CD8-positive, alpha-beta memory T cell (primary cell): Measurements from ENCODE around the gene ACTR1A. TPM values are rescaled to one million over a fixed set of nuclear protein-coding genes. Genes with fewer than 3 reads are reported as not detected.
A peak's percentile ranks its signal among the peaks of the same experiment; 100 is the strongest.

Source experiments
- CTCF ChIA-PET: fragments of 350-600 bp; sonication (Branson Sonifier 250); formaldehyde crosslinking; loops from one replicate; lab custom pipeline; 2021; ENCODE audit warnings: antibody characterized with exemption; lab: Charles Lee
- POLR2A ChIA-PET: fragments of 350-600 bp; sonication (Branson Sonifier 250); formaldehyde crosslinking; loops from one replicate; lab custom pipeline; 2021; ENCODE audit warnings: antibody characterized with exemption; lab: Charles Lee
- DNase-seq, 5 donors: peaks; one replicate each; pipeline versions ENCODE4 v3.0.0 to v3.0.0-alpha.2; 2020 to 2022; ENCODE audit warnings: mixed read lengths in 1 of 5
- H3K27ac ChIP-seq: one replicate; pipeline ENCODE4 v1.7.0; 2013; ENCODE audit warnings: low read depth, mild to moderate bottlenecking, low read length, moderate library complexity
- H3K27me3 ChIP-seq: 2 replicates; pipeline ENCODE4 v1.7.0; 2013; ENCODE audit warnings: low read length, mild to moderate bottlenecking; ENCODE audit not compliant: insufficient read depth, poor library complexity, severe bottlenecking
- H3K36me3 ChIP-seq: 2 replicates; pipeline ENCODE4 v1.7.0; 2013; ENCODE audit warnings: mild to moderate bottlenecking, low read length, moderate library complexity; ENCODE audit not compliant: insufficient read depth
- H3K4me1 ChIP-seq: 2 replicates; pipeline ENCODE4 v1.7.0; 2013; ENCODE audit warnings: mild to moderate bottlenecking, low read length, moderate library complexity; ENCODE audit not compliant: insufficient read depth
- H3K4me3 ChIP-seq: 2 replicates; pipeline ENCODE4 v1.7.0; 2013; ENCODE audit warnings: mild to moderate bottlenecking, low read length
- H3K9me3 ChIP-seq: 2 replicates; pipeline ENCODE4 v1.7.0; 2013; ENCODE audit warnings: mild to moderate bottlenecking, low read length
- H3K27ac Mint-ChIP-seq, 8 donors: one replicate each; pipeline ENCODE4 v1.8.0; 2020 to 2021; ENCODE audit warnings: mixed read lengths in 8 of 8, mild to moderate bottlenecking in 6 of 8, inconsistent platforms in 3 of 8, moderate library complexity in 3 of 8
- H3K27me3 Mint-ChIP-seq, 2 donors: one replicate each; pipeline ENCODE4 v1.8.0; 2020 to 2021; ENCODE audit warnings: mixed read lengths in 2 of 2, mild to moderate bottlenecking in 1 of 2, moderate library complexity in 1 of 2
- H3K36me3 Mint-ChIP-seq, 3 donors: one replicate each; pipeline ENCODE4 v1.8.0; 2020 to 2021; ENCODE audit warnings: mixed read lengths in 3 of 3, inconsistent platforms in 1 of 3, mild to moderate bottlenecking in 1 of 3
- H3K4me1 Mint-ChIP-seq, 3 donors: one replicate each; pipeline ENCODE4 v1.8.0; 2020 to 2021; ENCODE audit warnings: mixed read lengths in 3 of 3, inconsistent platforms in 1 of 3, mild to moderate bottlenecking in 1 of 3
- H3K4me3 Mint-ChIP-seq, 7 donors: one replicate each; pipeline ENCODE4 v1.8.0; 2020 to 2021; ENCODE audit warnings: mixed read lengths in 7 of 7, mild to moderate bottlenecking in 6 of 7, moderate library complexity in 4 of 7, inconsistent platforms in 2 of 7
- H3K9me3 Mint-ChIP-seq, 5 donors: one replicate each; pipeline ENCODE4 v1.8.0; 2020 to 2022; ENCODE audit warnings: mixed read lengths in 5 of 5, mild to moderate bottlenecking in 3 of 5, moderate library complexity in 2 of 5, inconsistent platforms in 1 of 5
- polyA plus RNA-seq: library from polyadenylated mRNA; unstranded; fragments of 300-500 nt; fragmentation: Illumina TruSeq; gene quantifications from one replicate; pipeline ENCODE4 v1.2.3, GENCODE V29; 2021
- total RNA-seq, 2 experiments: library from RNA; stranded (reverse); gene quantifications; one replicate each; pipeline ENCODE4 v1.2.3, GENCODE V29; 2021

ACTR1A gene
- total and polyA plus RNA-seq, 3 experiments from 2014 or later: 76.4 to 80.4 (median 79.6) TPM

DNA sequence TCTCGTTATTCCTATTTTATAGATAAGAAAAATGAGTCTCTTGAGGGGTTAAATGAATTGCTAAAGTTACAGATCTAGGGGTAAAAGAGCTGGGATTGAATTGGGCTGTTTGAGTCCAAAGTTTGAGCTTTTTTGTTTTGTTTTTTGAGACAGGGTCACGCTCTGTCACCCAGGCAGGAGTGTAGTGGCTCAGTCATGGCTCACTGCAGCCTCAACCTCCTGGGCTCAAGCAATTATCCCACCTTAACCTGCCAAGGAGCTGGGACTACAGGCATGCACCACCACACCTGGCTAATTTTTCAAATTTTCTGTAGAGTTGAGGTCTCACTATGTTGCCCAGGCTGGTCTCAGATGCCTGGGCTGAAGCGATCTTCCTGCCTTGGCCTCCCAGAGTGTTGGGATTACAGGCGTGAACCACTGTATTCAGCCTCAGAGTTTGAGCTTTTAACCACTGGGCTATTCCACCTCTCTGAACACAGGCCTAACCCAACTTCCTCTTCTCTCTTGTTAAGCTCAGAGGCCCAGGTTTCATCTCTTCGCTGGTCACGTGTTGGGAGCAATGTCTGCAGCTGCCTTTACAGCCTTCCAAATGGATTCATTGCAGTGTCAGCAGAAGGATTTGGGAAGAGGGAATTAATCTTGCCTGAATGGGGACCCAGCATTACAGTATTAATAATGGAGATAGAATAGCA lies 9.2 kb upstream of the ACTR1A start:
- CTCF ChIA-PET: interaction anchor here (1.0 to 2.0 kb wide), 2 partner anchors 91 to 108 kb away, joined by 3 to 5 read pairs; partner anchors contain the start of gene FBXL15
- no peak for DNase-seq
- peaks cover 0 to 71% (median 8%) of the 10 kb centered on the region in 3 donors for H3K36me3 Mint-ChIP-seq
- Histone ChIP-seq H3K9me3 (no peaks in the 10 kb centered on the region), H3K36me3 (peaks cover 13% of the 10 kb centered on the region), H3K4me3 (no peak overlapping the region), H3K27me3 (no peaks in the 10 kb centered on the region), H3K4me1 (peaks cover 5% of the 10 kb centered on the region), H3K27ac (no peak overlapping the region)
- H3K27ac Mint-ChIP-seq: peak overlapping the region in 4 of 8 donors; percentile 2 to 55 (median 12)
- no peaks in the 10 kb centered on the region for H3K27me3 Mint-ChIP-seq
- H3K9me3 Mint-ChIP-seq: no peaks in the 10 kb centered on the region
- peak overlapping the region in 1 of 7 donors; percentile 57 for H3K4me3 Mint-ChIP-seq
- H3K4me1 Mint-ChIP-seq: peaks cover 14 to 32% (median 32%) of the 10 kb centered on the region in 3 donors
- POLR2A ChIA-PET: no interaction called here

DNA sequence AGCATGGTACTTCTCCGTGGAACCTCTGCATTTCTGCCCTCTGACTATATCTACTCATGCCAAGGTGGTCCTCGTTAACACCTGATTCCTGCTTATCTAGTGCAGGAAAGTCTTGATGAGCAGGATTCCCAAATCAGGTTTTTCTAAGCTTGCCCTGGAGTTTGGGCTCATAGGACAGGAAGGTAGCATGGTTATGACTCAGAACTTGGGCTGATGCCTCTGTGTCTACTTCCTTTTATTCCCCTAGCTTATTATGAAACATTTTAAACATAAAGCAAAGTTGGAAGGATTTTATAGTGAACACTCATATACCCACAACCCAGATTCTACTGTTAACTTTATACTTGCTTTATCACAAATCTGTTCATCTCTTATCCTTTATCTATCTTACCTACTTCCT lies 6.9 kb upstream of the ACTR1A start:
- peaks cover 17% of the 10 kb centered on the region for H3K4me1 ChIP-seq
- peak overlapping the region in 1 of 8 donors; percentile 29 for H3K27ac Mint-ChIP-seq
- no peak overlapping the region for H3K4me3 ChIP-seq
- peaks cover 0 to 70% (median 8%) of the 10 kb centered on the region in 3 donors for H3K36me3 Mint-ChIP-seq
- H3K9me3 Mint-ChIP-seq: no peaks in the 10 kb centered on the region
- ChIA-PET POLR2A (no interaction called here), CTCF (interaction anchor here (1.2 to 1.6 kb wide), 2 partner anchors 14 to 74 kb away, joined by 3 read pairs; no protein-coding TSS in a partner anchor)
- no peaks in the 10 kb centered on the region for H3K27me3 Mint-ChIP-seq
- H3K9me3 ChIP-seq: no peaks in the 10 kb centered on the region
- H3K27me3 ChIP-seq: no peaks in the 10 kb centered on the region
- peaks cover 13% of the 10 kb centered on the region for H3K36me3 ChIP-seq
- no peak overlapping the region for H3K27ac ChIP-seq
- peaks cover 25 to 55% (median 49%) of the 10 kb centered on the region in 3 donors for H3K4me1 Mint-ChIP-seq
- peak overlapping the region in 1 of 7 donors; percentile 54 for H3K4me3 Mint-ChIP-seq
- DNase-seq: no peak

DNA sequence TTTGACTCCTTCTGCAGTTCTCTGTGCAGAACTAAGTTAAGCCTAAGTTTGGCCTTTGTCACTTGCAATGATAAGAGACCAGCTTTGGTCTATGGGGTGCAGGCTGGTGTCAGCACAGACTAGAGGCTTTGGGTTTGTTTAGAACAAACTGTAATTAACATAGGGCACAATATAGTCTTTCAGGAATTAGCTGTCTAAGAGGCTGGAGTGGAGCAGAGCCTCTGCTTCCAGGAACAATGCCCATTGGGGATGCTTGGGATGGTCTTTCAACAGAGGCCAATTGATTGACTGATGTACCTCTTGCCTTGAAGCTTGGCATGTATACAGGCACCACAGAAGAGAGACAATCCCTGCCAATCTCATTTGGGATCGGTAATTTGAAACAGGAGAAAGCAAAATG lies 6.0 kb upstream of the ACTR1A start:
- Histone ChIP-seq H3K4me3 (no peak overlapping the region), H3K4me1 (peaks cover 19% of the 10 kb centered on the region), H3K9me3 (no peaks in the 10 kb centered on the region), H3K27ac (no peak overlapping the region), H3K27me3 (no peaks in the 10 kb centered on the region), H3K36me3 (peaks cover 13% of the 10 kb centered on the region)
- ChIA-PET CTCF (interaction anchor here (0.6 to 1.2 kb wide), 2 partner anchors 15 to 336 kb away, joined by 3 to 5 read pairs; no protein-coding TSS in a partner anchor), POLR2A (no interaction called here)
- Mint-ChIP-seq H3K9me3 (no peaks in the 10 kb centered on the region), H3K36me3 (peaks cover 0 to 63% (median 5%) of the 10 kb centered on the region in 3 donors), H3K27me3 (no peaks in the 10 kb centered on the region), H3K4me3 (peak overlapping the region in 1 of 7 donors; percentile 67), H3K27ac (peak overlapping the region in 2 of 8 donors; percentile 76 to 77), H3K4me1 (peaks cover 23 to 58% (median 50%) of the 10 kb centered on the region in 3 donors)
- DNase-seq: no peak

DNA sequence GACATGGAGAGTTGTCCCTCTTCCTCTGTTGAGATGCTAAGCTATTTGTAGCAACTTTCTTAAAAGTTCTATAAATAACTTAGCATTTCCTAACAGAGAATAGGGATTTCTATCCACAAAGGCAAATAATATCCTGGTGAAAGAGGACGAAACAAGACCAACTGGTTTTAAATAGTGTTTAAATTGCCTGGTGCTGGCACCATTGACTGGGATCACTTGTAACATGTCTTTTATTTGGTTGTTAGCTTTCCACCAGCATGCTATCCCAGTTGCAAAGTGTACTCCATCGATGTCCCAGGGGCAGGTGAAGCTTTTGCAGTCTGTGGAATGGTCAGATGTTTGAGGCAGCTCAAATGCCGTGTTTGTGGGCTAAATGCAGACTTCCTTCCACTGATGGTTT lies 5.0 kb upstream of the ACTR1A start:
- Mint-ChIP-seq H3K36me3 (peaks cover 0 to 53% (median 2%) of the 10 kb centered on the region in 3 donors), H3K4me1 (peaks cover 23 to 58% (median 50%) of the 10 kb centered on the region in 3 donors), H3K27me3 (no peaks in the 10 kb centered on the region), H3K4me3 (peak overlapping the region in 1 of 7 donors; percentile 67), H3K9me3 (no peaks in the 10 kb centered on the region), H3K27ac (no peak overlapping the region)
- H3K4me1 ChIP-seq: peaks cover 26% of the 10 kb centered on the region
- CTCF ChIA-PET: no interaction called here
- H3K27me3 ChIP-seq: no peaks in the 10 kb centered on the region
- no peaks in the 10 kb centered on the region for H3K9me3 ChIP-seq
- POLR2A ChIA-PET: no interaction called here
- H3K27ac ChIP-seq: no peak overlapping the region
- H3K4me3 ChIP-seq: no peak overlapping the region
- H3K36me3 ChIP-seq: peaks cover 10% of the 10 kb centered on the region
- DNase-seq: no peak

DNA sequence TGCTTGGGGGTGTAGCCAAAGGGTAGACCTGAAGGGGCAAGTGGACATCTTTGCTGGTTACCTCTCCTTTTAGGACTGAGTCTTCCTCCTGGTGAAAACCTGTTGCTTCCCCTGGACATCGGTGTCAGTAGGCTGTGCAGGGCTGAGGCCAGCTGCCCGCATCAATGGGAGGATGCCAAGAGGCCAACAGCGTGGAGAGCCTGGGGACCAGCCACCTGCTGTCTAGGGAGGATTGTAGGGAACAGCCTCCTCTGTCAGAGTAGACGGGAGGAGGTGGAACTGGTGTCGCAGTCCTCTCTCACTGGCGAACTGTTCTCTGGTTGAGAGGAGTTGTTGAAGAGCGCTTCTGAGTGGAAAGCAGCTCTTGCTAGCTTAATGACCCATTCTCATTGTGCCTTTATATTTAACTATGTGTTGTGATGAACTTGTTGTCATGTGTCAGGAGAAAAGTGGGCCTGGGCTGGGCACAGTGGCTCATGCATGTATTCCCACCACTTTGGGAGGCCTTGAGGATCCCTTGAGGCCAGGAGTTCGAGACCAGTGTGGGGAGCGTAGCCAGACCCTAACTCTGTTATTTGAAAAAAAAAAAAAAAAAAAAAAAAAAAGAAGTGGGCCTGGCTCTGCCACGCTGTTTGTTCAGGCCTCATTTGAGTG lies 3.1 kb upstream of the ACTR1A start:
- Histone ChIP-seq H3K4me3 (no peak overlapping the region), H3K4me1 (peaks cover 30% of the 10 kb centered on the region)

DNA sequence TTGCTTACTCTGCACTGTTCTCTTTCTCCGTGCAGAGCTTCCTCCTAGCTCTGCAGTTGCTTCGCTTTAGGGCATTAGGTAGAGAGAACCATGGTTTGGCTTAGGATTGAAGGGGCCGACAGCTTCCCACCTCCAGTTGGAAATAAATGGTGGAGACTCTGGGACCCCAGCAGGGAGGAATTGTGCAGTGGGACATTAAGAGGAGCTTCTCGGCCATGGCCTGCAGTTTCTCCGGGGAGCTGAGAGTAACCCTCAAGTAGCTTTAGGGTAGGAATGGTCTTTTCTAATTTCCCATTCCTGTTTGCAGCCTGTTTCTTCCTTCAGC lies 2.4 kb upstream of the ACTR1A start:
- Histone ChIP-seq H3K27ac (no peak overlapping the region), H3K9me3 (no peaks in the 10 kb centered on the region), H3K4me1 (peaks cover 31% of the 10 kb centered on the region), H3K27me3 (no peaks in the 10 kb centered on the region), H3K36me3 (peaks cover 6% of the 10 kb centered on the region), H3K4me3 (peak overlapping the region; percentile 96)
- ChIA-PET POLR2A (interaction anchor here (1.1 to 2.0 kb wide), 3 partner anchors 54 to 141 kb away, joined by 3 to 10 read pairs (median 4); no protein-coding TSS in a partner anchor), CTCF (interaction anchor here (0.7 to 4.0 kb wide), 7 partner anchors 11 to 169 kb away, joined by 3 to 27 read pairs (median 5); partner anchors contain the start of gene NFKB2)
- H3K9me3 Mint-ChIP-seq: no peaks in the 10 kb centered on the region
- DNase-seq: peak in 1 of 5 donors; percentile 14
- H3K4me1 Mint-ChIP-seq: peaks cover 19 to 48% (median 39%) of the 10 kb centered on the region in 3 donors
- H3K36me3 Mint-ChIP-seq: peaks cover 0 to 38% (median 2%) of the 10 kb centered on the region in 3 donors
- no peak overlapping the region for H3K4me3 Mint-ChIP-seq
- peak overlapping the region; percentile 49 to 95 (median 90) for H3K27ac Mint-ChIP-seq
- no peaks in the 10 kb centered on the region for H3K27me3 Mint-ChIP-seq

More for the DNA sequence above, 3.1 kb upstream of the ACTR1A start:
- H3K27me3 Mint-ChIP-seq: no peaks in the 10 kb centered on the region
- H3K4me1 Mint-ChIP-seq: peaks cover 19 to 47% (median 38%) of the 10 kb centered on the region in 3 donors
- Histone ChIP-seq H3K9me3 (no peaks in the 10 kb centered on the region), H3K27me3 (no peaks in the 10 kb centered on the region), H3K36me3 (peaks cover 6% of the 10 kb centered on the region), H3K27ac (no peak overlapping the region)
- H3K36me3 Mint-ChIP-seq: peaks cover 0 to 41% (median 2%) of the 10 kb centered on the region in 3 donors
- peak overlapping the region in 4 of 7 donors; percentile 5 to 27 (median 15) for H3K4me3 Mint-ChIP-seq
- POLR2A ChIA-PET: interaction anchor here (1.1 to 2.0 kb wide), 3 partner anchors 55 to 141 kb away, joined by 3 to 10 read pairs (median 4); no protein-coding TSS in a partner anchor
- no peaks in the 10 kb centered on the region for H3K9me3 Mint-ChIP-seq
- CTCF ChIA-PET: interaction anchor here (3.2 to 4.0 kb wide), 2 partner anchors 78 to 111 kb away, joined by 19 to 27 read pairs; partner anchors contain the start of gene NFKB2
- DNase-seq: no peak
- peak overlapping the region in 6 of 8 donors; percentile 4 to 92 (median 90) for H3K27ac Mint-ChIP-seq

DNA sequence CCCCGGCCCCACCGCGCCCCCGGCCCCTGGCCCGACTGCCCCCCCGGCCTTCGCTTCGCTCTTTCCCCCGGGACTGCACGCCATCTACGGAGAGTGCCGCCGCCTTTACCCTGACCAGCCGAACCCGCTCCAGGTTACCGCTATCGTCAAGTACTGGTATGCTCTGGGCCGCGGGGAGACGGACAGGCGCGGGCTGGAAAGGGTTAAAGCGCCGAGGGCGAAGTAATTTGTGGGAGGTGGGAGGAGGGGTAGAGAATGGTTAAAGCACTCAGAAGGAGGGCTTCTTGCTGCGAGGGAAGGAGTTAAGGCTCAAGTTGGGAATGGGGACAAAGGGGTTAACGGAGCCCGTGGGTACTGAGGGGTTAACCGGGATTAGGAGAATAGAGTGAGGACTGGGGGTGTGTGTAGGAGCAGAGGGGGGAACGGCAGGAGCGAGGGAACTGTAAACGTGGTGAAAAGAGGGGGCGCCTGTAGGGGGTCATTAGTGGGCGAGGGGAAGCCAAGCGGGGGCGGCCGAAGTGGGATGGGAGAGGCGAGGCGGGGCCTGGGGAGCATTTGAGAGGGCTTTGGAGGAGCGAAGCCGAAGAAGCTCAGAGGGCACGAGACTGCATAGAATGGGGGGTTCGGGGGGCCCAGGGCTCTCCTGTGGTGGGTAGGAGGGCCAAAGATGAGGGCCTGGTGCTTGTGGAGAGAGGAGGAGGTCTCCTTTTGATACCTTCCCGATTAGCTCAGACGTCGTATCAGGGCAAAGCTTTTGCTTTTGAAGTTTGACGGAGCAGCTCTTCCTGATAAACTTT lies 1.9 kb upstream of the ACTR1A start:
- H3K4me1 Mint-ChIP-seq: peaks cover 22 to 52% (median 44%) of the 10 kb centered on the region in 3 donors
- no peaks in the 10 kb centered on the region for H3K9me3 ChIP-seq
- H3K9me3 Mint-ChIP-seq: no peaks in the 10 kb centered on the region
- peak overlapping the region; percentile 49 for H3K27ac ChIP-seq
- no peaks in the 10 kb centered on the region for H3K27me3 ChIP-seq
- DNase-seq: peak in 4 of 5 donors; percentile 6 to 21 (median 12)
- ChIA-PET CTCF (interaction anchor here (0.6 to 4.0 kb wide), 16 partner anchors 12 to 353 kb away, joined by 3 to 27 read pairs (median 4); partner anchors contain the start of genes NFKB2 and TRIM8), POLR2A (interaction anchor here (1.0 to 2.0 kb wide), 5 partner anchors 43 to 142 kb away, joined by 3 to 10 read pairs (median 4); no protein-coding TSS in a partner anchor)
- H3K4me1 ChIP-seq: peaks cover 33% of the 10 kb centered on the region
- peaks cover 0 to 35% (median 3%) of the 10 kb centered on the region in 3 donors for H3K36me3 Mint-ChIP-seq
- peaks cover 6% of the 10 kb centered on the region for H3K36me3 ChIP-seq
- no peak overlapping the region for H3K4me3 Mint-ChIP-seq
- peak overlapping the region; percentile 96 for H3K4me3 ChIP-seq
- H3K27me3 Mint-ChIP-seq: no peaks in the 10 kb centered on the region
- peak overlapping the region; percentile 49 to 95 (median 90) for H3K27ac Mint-ChIP-seq
